Testis (tissue), 3 donors: ENCODE data around the gene TRRAP. TPM values are rescaled to one million over a fixed set of nuclear protein-coding genes. Genes with fewer than 3 reads are reported as not detected.

ENCODE experiments used
- DNase-seq: peaks from one replicate; pipeline ENCODE4 v3.0.0-alpha.2; 2019
- H3K27ac ChIP-seq, 2 donors: fragments of 200-600 bp; sonication (generic); one replicate each; pipeline ENCODE4 v1.5.1; 2019
- H3K27me3 ChIP-seq: fragments of 200-600 bp; sonication (generic); one replicate; pipeline ENCODE4 v1.5.1; 2019
- H3K36me3 ChIP-seq: fragments of 200-600 bp; sonication (generic); one replicate; pipeline ENCODE4 v1.5.1; 2017; ENCODE audit warnings: low read depth; ENCODE audit errors: missing control alignments
- H3K4me1 ChIP-seq: fragments of 200-600 bp; sonication (generic); one replicate; pipeline ENCODE4 v1.5.1; 2019
- H3K4me3 ChIP-seq, 2 donors: fragments of 200-600 bp; sonication (generic); one replicate each; pipeline ENCODE4 v1.5.1; 2017 to 2019
- H3K9me3 ChIP-seq: fragments of 200-600 bp; sonication (generic); one replicate; pipeline ENCODE4 v1.5.1; 2017
- POLR2A ChIP-seq: fragments of 450-650 bp; IDR thresholded peaks from one replicate; pipeline ENCODE4 v1.6.1; 2017; ENCODE audit warnings: antibody characterized with exemption, mild to moderate bottlenecking, moderate library complexity
- WGBS, 2 donors: methylation state at CpG; one replicate each; pipeline ENCODE4 v1.1.5; 2018; 5-methylcytosine and 5-hydroxymethylcytosine counted together
- intact Hi-C: fragments of 100-400 bp; cut with DNase I; formaldehyde crosslinking; loops from one replicate; pipeline ENCODE4 v1.15.1; 2023; ENCODE audit warnings: low total_unique reads
- polyA plus RNA-seq: library from polyadenylated mRNA; stranded (reverse); fragments of 350-450 nt; fragmentation: Illumina TruSeq; extraction: RNeasy Lipid Tissue Mini Kit (QIAGEN cat#74804); gene quantifications from one replicate; pipeline ENCODE4 v1.2.3, GENCODE V29; 2014; ENCODE audit warnings: low read depth, low replicate concordance; ENCODE audit not compliant: insufficient read depth
- total RNA-seq, 2 donors: library from RNA; depleted of rRNA; stranded (reverse); fragments of >200 nt; gene quantifications; one replicate each; pipeline ENCODE4 v1.2.3, GENCODE V29; 2016
- TF ChIP-seq, protein P1 (sequence below), 3 experiments: fragments of 450-650 bp in 2 of 3; fragments of 200-600 bp in 1 of 3; sonication (generic) in 1 of 3; IDR thresholded peaks; one replicate each; pipeline ENCODE4 v1.5.1; 2016 to 2019; ENCODE audit warnings: antibody characterized with exemption in 3 of 3, mild to moderate bottlenecking in 2 of 3, moderate library complexity in 1 of 3

The TRRAP gene
- total and polyA plus RNA-seq, 3 donors from 2014 or later: 45.6 to 120 (median 119) TPM

GRCh38 chr7:99029466-99030435, 151.4 kb downstream of the TRRAP start:
- peaks cover 13% of the 10 kb centered on the region for H3K4me1 ChIP-seq
- intact Hi-C loops: no loop called here
- H3K27ac ChIP-seq: peak overlapping the region; percentile 15 to 86
- TF ChIP-seq POLR2A: no peak
- TF ChIP-seq, protein P1, sequence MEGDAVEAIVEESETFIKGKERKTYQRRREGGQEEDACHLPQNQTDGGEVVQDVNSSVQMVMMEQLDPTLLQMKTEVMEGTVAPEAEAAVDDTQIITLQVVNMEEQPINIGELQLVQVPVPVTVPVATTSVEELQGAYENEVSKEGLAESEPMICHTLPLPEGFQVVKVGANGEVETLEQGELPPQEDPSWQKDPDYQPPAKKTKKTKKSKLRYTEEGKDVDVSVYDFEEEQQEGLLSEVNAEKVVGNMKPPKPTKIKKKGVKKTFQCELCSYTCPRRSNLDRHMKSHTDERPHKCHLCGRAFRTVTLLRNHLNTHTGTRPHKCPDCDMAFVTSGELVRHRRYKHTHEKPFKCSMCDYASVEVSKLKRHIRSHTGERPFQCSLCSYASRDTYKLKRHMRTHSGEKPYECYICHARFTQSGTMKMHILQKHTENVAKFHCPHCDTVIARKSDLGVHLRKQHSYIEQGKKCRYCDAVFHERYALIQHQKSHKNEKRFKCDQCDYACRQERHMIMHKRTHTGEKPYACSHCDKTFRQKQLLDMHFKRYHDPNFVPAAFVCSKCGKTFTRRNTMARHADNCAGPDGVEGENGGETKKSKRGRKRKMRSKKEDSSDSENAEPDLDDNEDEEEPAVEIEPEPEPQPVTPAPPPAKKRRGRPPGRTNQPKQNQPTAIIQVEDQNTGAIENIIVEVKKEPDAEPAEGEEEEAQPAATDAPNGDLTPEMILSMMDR (IDR thresholded peaks at IDR 0.05): no peak
- H3K27me3 ChIP-seq: no peaks in the 10 kb centered on the region
- no peak overlapping the region for H3K4me3 ChIP-seq
- 90 to 93% methylated on average over 9 of the region's 9 CpGs for WGBS, 2 donors
- peak; percentile 12 for DNase-seq
- H3K36me3 ChIP-seq: no peaks in the 10 kb centered on the region
- no peaks in the 10 kb centered on the region for H3K9me3 ChIP-seq

- H3K36me3 ChIP-seq: no peaks in the 10 kb centered on the region
- H3K27me3 ChIP-seq: no peaks in the 10 kb centered on the region
- H3K4me1 ChIP-seq: peaks cover 13% of the 10 kb centered on the region
- intact Hi-C loops: no loop called here
- DNase-seq: no peak
- no peaks in the 10 kb centered on the region for H3K9me3 ChIP-seq
- no peak overlapping the region for H3K4me3 ChIP-seq
- TF ChIP-seq, protein P1 (IDR thresholded peaks at IDR 0.05): no peak
- TF ChIP-seq POLR2A: no peak
- WGBS, 2 donors: 73 to 79% methylated on average over 6 of the region's 6 CpGs
- peak overlapping the region; percentile 15 to 86 for H3K27ac ChIP-seq
Observed at GRCh38 chr7:99030457-99030856, 152.1 kb downstream of the TRRAP start.

- 57 to 63% methylated on average over 5 of the region's 5 CpGs for WGBS, 2 donors
- intact Hi-C loops: no loop called here
- DNase-seq: peak; percentile 23
- no peak overlapping the region for H3K4me3 ChIP-seq
- TF ChIP-seq, protein P1 (IDR thresholded peaks at IDR 0.05): no peak
- TF ChIP-seq POLR2A: no peak
- H3K27me3 ChIP-seq: no peaks in the 10 kb centered on the region
- peak overlapping the region; percentile 41 to 86 for H3K27ac ChIP-seq
- no peaks in the 10 kb centered on the region for H3K36me3 ChIP-seq
- no peaks in the 10 kb centered on the region for H3K9me3 ChIP-seq
- peaks cover 15% of the 10 kb centered on the region for H3K4me1 ChIP-seq
Observed at GRCh38 chr7:99030951-99031350, 152.6 kb downstream of the TRRAP start.

GRCh38 chr7:99031496-99031895, 153.2 kb downstream of the TRRAP start:
- no peak for TF ChIP-seq POLR2A
- TF ChIP-seq, protein P1 (IDR thresholded peaks at IDR 0.05): no peak
- Histone ChIP-seq H3K9me3 (no peaks in the 10 kb centered on the region), H3K36me3 (no peaks in the 10 kb centered on the region), H3K27ac (peak overlapping the region; percentile 41 to 86), H3K27me3 (no peaks in the 10 kb centered on the region), H3K4me1 (peaks cover 20% of the 10 kb centered on the region), H3K4me3 (no peak overlapping the region)
- intact Hi-C loops: no loop called here
- 88 to 95% methylated on average over 7 of the region's 7 CpGs for WGBS, 2 donors
- peak; percentile 9 for DNase-seq
